GM19025 (cell line): ENCODE measurements around the gene LDAH.
A peak's percentile ranks its signal among the peaks of the same experiment; 100 is the strongest.

Source experiments
- ATAC-seq: cut with Tn5 transposase; IDR thresholded peaks from one replicate; pipeline ENCODE4 v1.9.1; 2021; ENCODE audit warnings: mild to moderate bottlenecking, low read depth, moderate library complexity; ENCODE audit not compliant: unreplicated experiment

Gene LDAH

GRCh38 chr2:20657522-20658235, 165.2 kb downstream of the LDAH start:
- no peak for ATAC-seq

DNA sequence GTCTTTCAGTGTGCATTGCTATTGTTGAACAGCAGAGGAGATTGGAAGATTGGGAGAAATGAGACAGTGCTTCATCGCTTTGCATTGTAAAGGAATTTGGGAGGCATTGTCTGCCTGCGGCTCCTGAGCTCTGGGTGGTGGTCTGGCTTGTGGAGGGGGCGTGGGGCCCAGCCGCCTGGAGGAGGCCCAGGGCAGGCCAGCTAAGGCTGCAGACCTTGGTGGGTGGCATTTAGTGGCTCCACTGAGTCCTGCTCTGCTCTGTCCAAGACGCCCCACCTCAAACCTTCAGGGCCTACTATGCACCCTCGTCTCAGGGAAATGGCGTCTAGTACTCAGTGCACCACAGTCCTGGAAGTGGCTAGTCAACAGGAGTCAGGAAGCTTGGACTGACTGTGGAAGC, 166.3 kb downstream of the LDAH start:
- ATAC-seq: no peak

GRCh38 chr2:20654535-20654813, 168.4 kb downstream of the LDAH start:
- no peak for ATAC-seq

DNA sequence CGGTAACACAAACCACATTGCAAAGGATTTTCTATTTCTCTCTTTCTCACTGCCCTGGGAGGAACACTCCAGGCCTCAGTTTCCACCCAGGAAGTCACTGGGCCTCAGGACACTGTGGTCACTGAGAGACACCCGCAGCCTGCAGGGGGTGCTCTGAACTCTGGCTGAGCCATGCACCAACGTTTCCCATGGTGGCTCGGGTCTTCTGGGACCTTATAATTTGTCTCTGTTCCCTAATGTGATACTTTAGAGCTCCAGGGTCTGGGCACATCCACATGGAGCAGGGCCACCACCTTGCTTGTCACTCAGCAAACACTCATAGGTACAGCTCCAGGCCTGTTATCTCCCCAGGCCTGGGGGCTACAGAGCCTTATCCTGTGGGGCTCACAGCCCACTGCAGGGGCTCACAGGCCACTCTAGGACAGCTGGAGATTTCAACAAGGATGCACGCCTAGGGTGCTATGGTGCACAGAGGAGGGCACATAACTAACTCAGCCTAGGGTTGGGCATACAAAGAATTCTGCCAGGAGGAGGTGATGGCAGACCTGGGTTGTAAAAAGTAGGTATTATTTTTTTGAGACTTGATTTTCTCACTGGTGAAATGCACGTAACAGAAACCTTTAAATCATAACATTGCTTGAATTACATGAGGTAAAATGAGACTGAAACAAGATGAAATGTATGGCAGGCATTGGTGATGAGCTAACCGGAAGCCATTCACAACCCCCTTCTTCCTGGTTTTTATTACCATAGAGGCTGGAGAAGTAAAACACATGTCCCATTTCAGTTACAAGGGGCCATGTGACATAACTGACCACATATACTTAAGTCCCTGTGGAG, 169.0 kb downstream of the LDAH start:
- ATAC-seq: no peak

DNA sequence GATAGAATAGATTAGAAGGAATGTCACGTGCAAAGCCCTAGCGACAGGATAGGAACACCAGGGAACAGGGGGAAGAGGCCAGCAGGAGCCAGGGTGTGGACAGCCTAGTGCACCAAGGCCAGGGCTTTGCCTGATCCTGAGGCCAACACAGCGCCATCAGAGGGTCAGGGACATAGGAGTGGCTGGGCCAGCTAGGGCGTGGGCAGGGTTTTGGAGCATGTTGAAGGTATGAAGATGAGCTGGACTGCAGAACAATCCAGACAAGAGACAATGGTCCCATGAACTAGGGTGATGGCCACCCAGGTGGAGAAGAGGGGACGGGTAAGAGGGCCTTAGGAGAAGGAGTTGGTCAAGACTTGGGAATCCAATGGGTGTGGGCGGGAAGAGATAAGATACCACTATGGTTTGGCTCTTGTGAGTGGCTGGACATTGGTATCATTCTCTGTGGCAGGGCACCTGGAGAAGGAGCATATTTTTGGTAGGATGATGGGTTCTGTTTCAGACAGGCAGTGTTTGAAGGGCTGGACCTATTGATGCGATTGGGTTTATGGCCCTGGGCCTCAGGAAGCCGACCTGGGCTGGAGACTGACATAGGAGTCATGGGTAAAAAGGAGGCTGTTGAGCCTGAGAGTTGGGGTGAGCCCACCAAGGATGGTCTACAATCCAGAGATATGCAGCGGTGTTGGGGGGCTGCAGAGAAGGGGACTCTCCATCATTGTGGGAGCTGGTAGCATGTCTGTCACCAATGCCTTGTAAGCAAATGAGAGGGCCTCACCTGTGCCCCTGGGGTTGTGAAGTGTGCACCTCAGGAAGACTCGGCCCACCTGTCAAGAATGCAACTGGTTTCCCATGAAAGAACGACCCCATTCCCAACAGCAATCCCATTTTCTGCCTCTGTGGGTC, 170.0 kb downstream of the LDAH start:
- ATAC-seq: no peak

GRCh38 chr2:20652141-20652540, 170.8 kb downstream of the LDAH start:
- ATAC-seq: no peak

DNA sequence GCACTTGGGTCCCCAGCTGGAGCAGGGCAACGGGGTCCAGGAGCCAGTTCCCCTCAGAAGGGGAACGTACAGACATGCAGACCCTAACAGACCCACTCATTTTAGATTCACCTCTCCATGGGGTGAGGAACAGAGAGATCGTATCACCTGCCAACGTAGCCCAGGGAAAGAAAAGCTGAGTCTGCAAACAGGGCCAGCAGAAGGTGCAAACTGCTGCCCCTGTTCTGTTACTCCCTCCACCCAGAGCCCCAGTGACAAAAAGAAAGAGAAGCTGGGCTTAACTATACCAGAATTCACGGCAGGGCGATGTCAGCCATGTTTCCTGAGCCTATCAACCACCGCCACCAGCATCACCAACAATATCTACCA, 171.2 kb downstream of the LDAH start:
- ATAC-seq: no peak

DNA sequence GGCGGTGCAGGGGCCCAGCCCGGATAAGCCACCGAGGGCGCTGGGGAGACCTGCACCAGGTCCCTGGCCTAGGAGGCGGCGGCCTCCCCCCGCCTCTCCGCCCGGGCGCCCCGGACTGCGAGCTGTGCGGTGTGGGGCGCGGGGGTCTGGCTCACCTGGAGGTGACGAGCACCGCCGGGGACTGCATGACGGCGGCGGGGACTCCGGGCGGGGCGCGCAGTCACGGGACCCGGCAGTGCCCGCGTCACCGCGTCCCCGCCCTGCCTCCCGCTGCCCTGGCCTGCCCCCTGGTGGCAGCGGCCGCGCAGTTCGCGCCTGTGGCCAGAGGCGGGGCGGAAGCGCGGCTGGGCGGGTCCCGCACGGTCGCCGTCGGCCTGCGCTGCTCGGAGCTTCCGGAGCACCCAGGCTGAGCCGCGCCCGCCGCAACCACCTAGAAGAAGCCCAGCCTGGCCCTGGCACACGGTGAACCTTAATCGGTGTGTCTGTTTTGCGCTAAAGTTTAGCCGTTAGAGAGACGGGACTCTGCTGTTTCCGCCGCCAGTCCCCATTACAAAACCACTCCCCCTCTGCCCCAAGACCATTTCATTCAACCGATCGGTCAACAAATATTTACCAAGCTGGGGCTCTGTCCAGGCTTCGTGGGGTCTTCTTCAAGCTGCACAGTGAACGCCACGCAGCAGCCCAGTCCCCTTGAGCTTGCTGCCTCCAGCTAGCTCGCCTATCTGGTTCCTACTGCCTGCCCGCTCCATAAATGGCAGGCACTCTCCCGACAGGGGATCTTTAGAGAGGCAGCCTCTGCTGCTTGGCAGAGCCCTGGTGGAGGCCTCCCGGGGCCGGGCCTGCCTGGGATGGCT, 171.8 kb downstream of the LDAH start, which contains the start of gene HS1BP3:
TSS of gene HS1BP3 (minus strand) at position 222 of the 854 bp plus-strand sequence. CDS start at position 187, 35 bp downstream.
- peak; percentile 96 for ATAC-seq

DNA sequence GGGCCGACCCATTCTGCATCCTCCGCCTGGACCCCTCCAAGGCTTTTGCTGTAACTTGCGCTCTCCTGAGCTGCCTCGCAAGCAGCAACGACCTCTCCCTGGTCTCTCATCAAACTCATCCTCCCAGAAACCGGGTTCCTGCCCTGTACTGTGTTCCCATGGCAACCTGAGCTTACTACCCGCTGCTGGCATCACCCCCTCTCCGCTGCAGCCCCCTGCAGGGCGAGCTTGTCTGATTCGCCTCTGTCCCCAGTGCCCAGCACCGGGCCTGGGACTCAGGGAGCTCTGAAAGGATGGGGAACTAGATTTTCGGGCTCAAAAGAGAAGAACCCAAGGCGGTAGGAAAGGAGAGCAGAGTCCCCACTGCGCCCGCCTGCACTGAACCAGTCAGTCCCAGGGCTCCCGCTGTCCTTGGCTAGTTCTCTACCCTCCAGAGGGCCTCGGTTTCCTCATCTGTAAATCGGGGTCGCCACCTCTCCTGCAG, 172.5 kb downstream of the LDAH start:
- no peak for ATAC-seq

DNA sequence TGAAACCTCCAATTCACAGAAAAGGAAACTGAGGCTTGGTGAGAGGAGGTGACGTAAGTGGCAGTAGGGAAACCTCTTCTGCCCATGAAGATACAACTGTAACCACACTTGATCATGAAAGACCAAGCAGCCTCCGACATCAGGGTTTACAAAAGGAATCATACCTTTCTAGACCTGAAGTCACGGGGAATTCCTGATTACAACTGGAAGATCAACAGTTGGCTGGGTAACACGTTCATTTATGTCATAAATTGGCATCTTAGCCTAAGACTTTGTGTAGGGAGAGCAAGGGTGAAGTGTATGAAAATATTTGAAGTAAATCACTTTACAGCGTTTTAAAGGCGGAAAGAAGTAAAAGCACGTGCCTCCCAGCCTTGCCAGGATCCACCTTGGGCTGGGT, 172.9 kb downstream of the LDAH start:
- ATAC-seq: no peak

DNA sequence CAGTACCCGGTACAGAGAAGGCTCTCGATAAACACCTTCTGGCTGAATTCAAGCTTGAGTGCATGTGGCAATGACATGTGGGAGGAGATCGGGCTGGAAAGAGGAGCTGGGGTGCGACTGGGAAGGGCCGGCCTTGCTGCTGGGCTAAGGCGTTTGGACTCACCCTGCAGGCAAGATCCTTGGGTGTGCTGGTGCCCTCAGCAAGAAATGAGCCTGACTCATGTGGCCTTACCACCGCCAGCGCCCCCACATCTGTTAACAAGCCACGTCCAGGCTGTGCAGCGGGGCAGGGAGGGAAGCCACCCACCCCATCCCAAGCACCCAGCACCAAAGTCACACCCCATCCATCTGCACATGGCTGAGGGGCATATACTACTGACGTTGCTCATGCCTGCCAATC, 173.3 kb downstream of the LDAH start:
- no peak for ATAC-seq

GRCh38 chr2:20648831-20649230, 174.1 kb downstream of the LDAH start:
- ATAC-seq: no peak

DNA sequence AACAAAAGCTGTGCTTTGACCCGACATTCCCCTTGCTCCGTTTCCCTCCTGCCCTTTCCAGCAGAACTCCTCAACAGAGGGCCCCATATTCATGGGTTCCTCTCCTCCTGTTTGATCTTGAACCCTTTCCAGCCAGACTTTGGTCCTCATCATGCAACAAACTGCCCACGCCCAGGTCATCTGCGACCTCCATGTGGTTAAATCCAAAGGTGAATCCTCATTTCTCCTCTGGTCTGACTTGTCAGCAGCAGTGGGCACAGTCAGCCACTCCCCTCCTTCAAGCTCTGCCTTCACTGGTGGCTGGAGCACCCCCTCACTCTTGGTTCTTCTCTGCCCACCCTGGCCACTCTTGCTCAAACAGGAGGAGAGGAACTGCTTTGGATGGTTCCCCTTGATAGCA, 174.7 kb downstream of the LDAH start:
- no peak for ATAC-seq

DNA sequence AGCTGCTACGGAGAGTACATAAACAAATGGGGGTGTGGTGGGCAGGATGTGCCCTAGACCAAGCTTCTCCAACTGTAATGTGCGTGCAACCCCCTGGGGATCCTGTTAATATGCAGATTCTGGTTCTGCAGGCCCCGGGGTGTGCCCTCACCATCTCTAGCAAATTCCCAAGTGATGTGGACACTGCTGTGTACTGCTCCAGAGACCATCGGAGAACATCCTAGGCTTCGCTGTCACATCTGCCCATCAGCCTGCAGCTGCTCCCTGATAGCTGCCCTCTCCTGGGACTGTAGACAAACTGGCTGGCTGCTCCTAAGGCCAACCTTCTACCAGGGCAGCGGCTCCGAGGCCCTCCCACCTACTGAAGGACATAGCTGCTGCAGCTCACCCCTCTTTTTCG, 175.2 kb downstream of the LDAH start:
- no peak for ATAC-seq

GRCh38 chr2:20647211-20647610, 175.7 kb downstream of the LDAH start:
- no peak for ATAC-seq

GRCh38 chr2:20646446-20646845, 176.5 kb downstream of the LDAH start:
- no peak for ATAC-seq

GRCh38 chr2:20645761-20646160, 177.1 kb downstream of the LDAH start:
- no peak for ATAC-seq

- ATAC-seq: no peak
Observed at GRCh38 chr2:20645301-20645701, 177.6 kb downstream of the LDAH start.

- ATAC-seq: no peak
Observed at GRCh38 chr2:20643826-20644225, 179.1 kb downstream of the LDAH start.

DNA sequence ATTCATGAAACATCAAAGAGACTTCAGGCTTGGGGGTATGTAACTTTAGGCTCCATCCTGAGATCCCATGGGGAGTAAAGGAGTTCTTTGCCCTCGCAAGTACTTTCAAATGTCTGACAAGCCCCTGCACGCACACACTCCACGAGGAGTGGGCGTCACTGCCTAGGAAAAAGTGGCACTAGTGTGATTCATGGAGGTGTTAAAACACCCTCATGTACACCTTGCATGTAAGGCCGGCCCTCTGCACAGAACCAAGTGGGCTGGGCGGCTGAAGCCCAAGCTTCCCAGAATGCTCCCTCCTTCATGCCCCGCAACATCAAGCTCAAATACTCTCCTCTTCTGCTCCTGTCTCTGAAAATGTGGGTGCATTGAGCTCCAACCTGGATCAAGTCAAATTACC, 179.8 kb downstream of the LDAH start:
- no peak for ATAC-seq
